ENCODE results near the gene ITFG2. TPM values are rescaled to one million over a fixed set of nuclear protein-coding genes. Genes with fewer than 3 reads are reported as not detected.

ITFG2 gene
- total RNA-seq, 1 experiment from 2014 or later, result 39.2 TPM

DNA sequence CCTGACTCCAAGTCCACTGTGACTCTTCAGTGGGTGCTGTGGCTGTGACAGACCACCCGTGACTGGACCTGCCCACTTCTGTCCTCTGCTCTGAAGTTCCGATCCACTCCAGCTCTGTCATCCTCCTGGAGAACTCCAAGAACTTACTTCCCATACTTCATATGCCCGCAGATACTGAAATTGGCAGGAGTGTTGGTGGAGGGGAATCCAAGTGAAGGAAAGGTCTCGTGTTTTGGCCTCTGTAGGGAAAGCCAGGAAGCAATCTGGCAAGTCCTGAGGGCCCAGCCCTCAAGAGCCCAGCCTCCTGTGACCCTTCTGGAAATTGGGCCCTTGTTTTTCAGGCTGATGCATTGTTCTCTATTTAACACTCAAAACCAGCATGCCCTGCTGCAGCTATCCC lies 40.1 kb upstream of the ITFG2 start:
- Histone ChIP-seq H3K27me3 (replicated peaks; ENCODE audit: insufficient read depth, low read depth, low read length, poor library complexity) (no peaks in the 10 kb centered on the region), H3K4me1 (ENCODE audit: insufficient read depth, low read length, poor library complexity, severe bottlenecking) (no peaks in the 10 kb centered on the region), H3K36me3 (ENCODE audit: insufficient read depth, low read length, poor library complexity, severe bottlenecking) (no peaks in the 10 kb centered on the region), H3K4me3 (ENCODE audit: low read depth, low read length, poor library complexity, severe bottlenecking) (no peak overlapping the region), H3K9me3 (ENCODE audit: low read depth, low read length, poor library complexity, severe bottlenecking) (no peaks in the 10 kb centered on the region), H3K27ac (ENCODE audit: low read depth, low read length, poor library complexity, severe bottlenecking) (no peak overlapping the region)
- DNase-seq (ENCODE audit: low spot score), result no peak
- ChIA-PET CTCF (no interaction called here), POLR2A (ENCODE audit: low non-redundant PET) (no interaction called here)
- intact Hi-C loops (cut with micrococcal nuclease; ENCODE audit: unreplicated experiment), result no loop called here
- BruUV-seq (replicated peaks), result no TSS peak
- no peak for TF ChIP-seq CTCF (conservative IDR thresholded peaks at IDR 0.05; ENCODE audit: low read depth, low read length)
- TF ChIP-seq EZH2 (IDR thresholded peaks at IDR 0.05; ENCODE audit: borderline replicate concordance, low read depth, low read length, poor library complexity, severe bottlenecking), result no peak

DNA sequence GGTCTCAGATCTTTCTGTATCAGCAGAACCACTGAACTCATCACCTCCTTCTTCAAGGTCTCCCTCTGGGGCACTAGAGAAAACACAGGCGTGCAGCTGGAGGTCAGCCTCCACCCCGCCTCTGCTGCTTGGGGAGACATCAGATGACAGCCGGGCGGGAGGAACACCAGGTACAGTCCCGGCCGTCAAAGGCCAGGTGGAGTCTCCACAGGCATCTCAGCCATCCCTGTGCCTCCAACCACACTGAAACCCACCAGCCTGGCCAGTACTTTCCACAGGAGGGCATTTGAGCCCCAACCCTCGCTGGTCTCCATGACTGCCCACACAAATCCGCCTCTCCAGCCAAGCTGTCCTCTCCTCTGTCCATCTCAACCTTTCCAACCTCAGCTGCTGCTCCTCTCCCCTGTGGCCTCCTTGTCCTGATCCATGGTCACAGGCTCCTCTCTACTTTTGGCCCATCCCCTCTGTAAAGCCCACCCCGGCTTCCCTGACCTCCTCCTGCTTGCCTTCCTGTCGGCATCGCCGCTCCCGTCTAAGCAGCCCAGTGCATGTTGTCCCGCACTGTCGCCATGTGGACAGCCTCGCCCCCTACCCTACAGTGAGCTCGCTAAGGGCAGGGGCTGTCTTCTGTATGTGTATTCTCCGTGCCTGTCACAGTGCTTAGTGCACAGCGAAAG lies 39.1 kb upstream of the ITFG2 start:
- no TSS peak for BruUV-seq (replicated peaks)
- no peak for TF ChIP-seq CTCF (conservative IDR thresholded peaks at IDR 0.05; ENCODE audit: low read depth, low read length)
- no peak for TF ChIP-seq EZH2 (IDR thresholded peaks at IDR 0.05; ENCODE audit: borderline replicate concordance, low read depth, low read length, poor library complexity, severe bottlenecking)
- intact Hi-C loops (cut with micrococcal nuclease; ENCODE audit: unreplicated experiment), result no loop called here
- ChIA-PET POLR2A (ENCODE audit: low non-redundant PET) (no interaction called here), CTCF (no interaction called here)
- H3K4me3 ChIP-seq (ENCODE audit: low read depth, low read length, poor library complexity, severe bottlenecking), result no peak overlapping the region
- no peaks in the 10 kb centered on the region for H3K4me1 ChIP-seq (ENCODE audit: insufficient read depth, low read length, poor library complexity, severe bottlenecking)
- no peaks in the 10 kb centered on the region for H3K36me3 ChIP-seq (ENCODE audit: insufficient read depth, low read length, poor library complexity, severe bottlenecking)
- H3K27me3 ChIP-seq (replicated peaks; ENCODE audit: insufficient read depth, low read depth, low read length, poor library complexity), result peaks cover under 1% of the 10 kb centered on the region
- no peak for DNase-seq (ENCODE audit: low spot score)
- no peaks in the 10 kb centered on the region for H3K9me3 ChIP-seq (ENCODE audit: low read depth, low read length, poor library complexity, severe bottlenecking)
- no peak overlapping the region for H3K27ac ChIP-seq (ENCODE audit: low read depth, low read length, poor library complexity, severe bottlenecking)

DNA sequence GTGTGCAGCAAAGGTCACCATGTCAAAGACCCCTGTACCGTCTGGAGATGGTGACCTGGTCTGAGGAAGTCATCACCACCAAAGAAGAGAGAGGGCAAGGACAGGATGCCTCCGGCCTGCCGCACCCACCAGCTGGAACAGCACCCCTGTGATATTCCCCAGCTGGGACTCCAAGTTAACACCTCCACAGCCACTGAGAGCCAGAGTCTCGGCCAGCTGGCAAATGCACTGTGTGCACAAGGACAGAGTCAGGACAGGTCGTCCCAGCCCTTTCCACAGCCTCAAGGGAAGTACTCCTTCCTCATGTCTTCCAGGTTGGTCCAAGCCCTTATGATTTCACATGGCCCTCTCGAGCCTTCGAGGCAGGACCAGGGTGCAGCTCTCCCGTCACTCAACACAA lies 37.0 kb upstream of the ITFG2 start:
- DNase-seq (ENCODE audit: low spot score), result no peak
- Histone ChIP-seq H3K4me1 (ENCODE audit: insufficient read depth, low read length, poor library complexity, severe bottlenecking) (no peaks in the 10 kb centered on the region), H3K27me3 (replicated peaks; ENCODE audit: insufficient read depth, low read depth, low read length, poor library complexity) (peaks cover 2% of the 10 kb centered on the region), H3K36me3 (ENCODE audit: insufficient read depth, low read length, poor library complexity, severe bottlenecking) (no peaks in the 10 kb centered on the region), H3K9me3 (ENCODE audit: low read depth, low read length, poor library complexity, severe bottlenecking) (no peaks in the 10 kb centered on the region), H3K27ac (ENCODE audit: low read depth, low read length, poor library complexity, severe bottlenecking) (no peak overlapping the region), H3K4me3 (ENCODE audit: low read depth, low read length, poor library complexity, severe bottlenecking) (no peak overlapping the region)
- no peak for TF ChIP-seq EZH2 (IDR thresholded peaks at IDR 0.05; ENCODE audit: borderline replicate concordance, low read depth, low read length, poor library complexity, severe bottlenecking)
- TF ChIP-seq CTCF (conservative IDR thresholded peaks at IDR 0.05; ENCODE audit: low read depth, low read length), result no peak
- intact Hi-C loops (cut with micrococcal nuclease; ENCODE audit: unreplicated experiment), result no loop called here
- no TSS peak for BruUV-seq (replicated peaks)
- ChIA-PET POLR2A (ENCODE audit: low non-redundant PET) (no interaction called here), CTCF (no interaction called here)
